ENCODE measurements around the gene PDGFA.

PDGFA gene

GRCh38 chr7:514651-515598 is 4.7 kb downstream of the PDGFA start:
- no peak for DNase-seq (ENCODE audit: low spot score)
- Histone ChIP-seq H3K4me3 (peak overlapping the region; percentile 90), H3K27ac (peak overlapping the region; percentile 95 to 100)
- TF ChIP-seq, protein P1, sequence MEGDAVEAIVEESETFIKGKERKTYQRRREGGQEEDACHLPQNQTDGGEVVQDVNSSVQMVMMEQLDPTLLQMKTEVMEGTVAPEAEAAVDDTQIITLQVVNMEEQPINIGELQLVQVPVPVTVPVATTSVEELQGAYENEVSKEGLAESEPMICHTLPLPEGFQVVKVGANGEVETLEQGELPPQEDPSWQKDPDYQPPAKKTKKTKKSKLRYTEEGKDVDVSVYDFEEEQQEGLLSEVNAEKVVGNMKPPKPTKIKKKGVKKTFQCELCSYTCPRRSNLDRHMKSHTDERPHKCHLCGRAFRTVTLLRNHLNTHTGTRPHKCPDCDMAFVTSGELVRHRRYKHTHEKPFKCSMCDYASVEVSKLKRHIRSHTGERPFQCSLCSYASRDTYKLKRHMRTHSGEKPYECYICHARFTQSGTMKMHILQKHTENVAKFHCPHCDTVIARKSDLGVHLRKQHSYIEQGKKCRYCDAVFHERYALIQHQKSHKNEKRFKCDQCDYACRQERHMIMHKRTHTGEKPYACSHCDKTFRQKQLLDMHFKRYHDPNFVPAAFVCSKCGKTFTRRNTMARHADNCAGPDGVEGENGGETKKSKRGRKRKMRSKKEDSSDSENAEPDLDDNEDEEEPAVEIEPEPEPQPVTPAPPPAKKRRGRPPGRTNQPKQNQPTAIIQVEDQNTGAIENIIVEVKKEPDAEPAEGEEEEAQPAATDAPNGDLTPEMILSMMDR (IDR thresholded peaks at IDR 0.05), result no peak

DNA sequence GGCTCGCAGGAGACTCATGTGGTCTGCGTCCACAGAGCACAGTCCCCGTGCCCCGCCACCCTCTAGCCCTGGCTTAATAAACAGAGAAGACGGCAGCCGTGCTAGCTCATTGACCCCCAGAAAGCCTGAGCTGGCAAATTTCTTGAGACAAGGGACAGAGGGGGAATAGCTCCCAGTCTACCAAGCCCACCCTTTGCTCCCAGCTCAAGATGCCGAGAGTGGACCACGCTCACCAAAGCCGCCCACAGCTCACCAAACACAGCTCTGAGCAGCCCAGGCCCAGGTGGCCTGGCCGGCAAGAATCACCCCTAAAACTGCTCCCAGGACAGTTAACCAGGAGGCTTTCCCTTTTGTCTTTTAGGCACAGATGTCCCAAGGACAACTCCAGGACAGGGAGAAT is 5.4 kb downstream of the PDGFA start:
- DNase-seq (ENCODE audit: low spot score), result no peak
- peak overlapping the region; percentile 90 for H3K4me3 ChIP-seq
- TF ChIP-seq, protein P1 (IDR thresholded peaks at IDR 0.05), result no peak
- peak overlapping the region; percentile 95 to 100 for H3K27ac ChIP-seq

DNA sequence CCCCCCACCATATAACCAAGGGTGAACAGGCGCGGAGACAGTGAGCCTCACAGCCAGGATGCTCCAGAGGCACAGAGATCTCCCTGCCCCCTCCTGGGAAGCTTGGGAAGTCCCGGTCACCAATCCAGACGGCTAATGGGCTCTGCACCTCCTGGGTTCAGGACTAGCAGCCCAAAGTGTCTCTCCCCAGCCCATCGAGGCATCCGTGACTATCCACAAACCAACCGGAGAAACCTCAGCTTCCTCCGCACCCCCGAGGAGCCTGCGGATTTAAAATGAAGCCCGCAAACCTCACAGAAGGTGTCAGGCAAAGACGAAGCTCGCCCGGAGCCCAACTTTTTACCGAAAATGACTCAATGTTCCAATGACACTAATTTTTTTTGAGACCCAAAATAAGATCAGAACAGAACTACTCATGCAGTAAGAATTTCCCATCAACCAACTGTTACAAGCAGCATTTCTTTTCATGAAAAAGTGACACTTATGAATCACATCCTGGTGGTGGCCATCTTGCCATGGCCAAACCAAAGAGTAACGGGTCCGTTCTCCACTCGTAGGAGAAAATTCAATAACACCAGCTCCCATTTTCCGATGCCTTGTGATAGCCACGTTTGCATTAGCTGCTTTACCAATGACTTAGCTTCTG is 6.0 kb downstream of the PDGFA start:
- no peak for DNase-seq (ENCODE audit: low spot score)
- H3K4me3 ChIP-seq, result peak overlapping the region; percentile 90
- TF ChIP-seq, protein P1 (IDR thresholded peaks at IDR 0.05), result no peak
- peak overlapping the region; percentile 95 to 100 for H3K27ac ChIP-seq

DNA sequence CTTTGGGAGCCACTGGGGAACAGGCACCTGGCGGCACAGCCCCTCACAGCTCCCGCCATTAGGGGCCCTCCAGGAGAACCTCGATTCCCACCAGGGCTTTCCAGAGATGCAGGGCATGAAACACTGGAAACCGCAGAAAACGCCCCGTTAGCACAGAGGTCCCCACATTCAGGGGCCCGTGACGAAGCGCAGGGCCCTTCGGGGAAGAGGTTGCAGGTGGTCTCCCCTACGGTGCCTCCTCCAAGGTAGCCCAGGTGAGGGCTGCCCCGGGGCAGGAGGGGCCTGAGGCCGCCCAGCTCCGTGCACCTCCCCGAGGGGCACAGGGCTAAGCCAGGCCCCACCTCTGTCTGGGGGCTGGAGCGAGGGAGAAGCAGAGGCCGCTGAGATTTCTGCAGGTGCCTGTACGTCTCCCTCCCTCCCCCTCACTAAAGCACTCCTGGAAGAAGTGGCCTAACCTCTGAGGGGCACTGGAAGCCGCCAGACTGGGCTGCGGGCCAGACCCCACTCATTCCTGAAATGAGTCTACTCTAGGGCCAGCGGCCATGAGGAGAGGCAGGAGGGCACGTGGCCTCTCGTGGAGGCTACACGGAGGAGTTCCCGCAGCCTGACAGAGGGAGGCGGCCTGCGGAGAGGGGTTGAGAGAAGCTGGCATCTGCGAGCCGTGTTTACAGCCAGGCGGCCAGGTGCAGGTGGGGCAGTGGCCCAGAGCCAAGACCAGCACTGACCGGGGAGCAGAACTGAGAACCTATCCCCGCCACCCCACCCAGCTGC is 6.9 kb downstream of the PDGFA start:
- Histone ChIP-seq H3K27ac (peak overlapping the region; percentile 95 to 100), H3K4me3 (peak overlapping the region; percentile 90)
- TF ChIP-seq, protein P1 (IDR thresholded peaks at IDR 0.05), result no peak
- no peak for DNase-seq (ENCODE audit: low spot score)

- peak overlapping the region; percentile 90 for H3K4me3 ChIP-seq
- peak overlapping the region; percentile 95 to 100 for H3K27ac ChIP-seq
- TF ChIP-seq, protein P1 (IDR thresholded peaks at IDR 0.05), result no peak
- no peak for DNase-seq (ENCODE audit: low spot score)
Observed at GRCh38 chr7:512146-512510, 7.5 kb downstream of the PDGFA start.

GRCh38 chr7:511476-512145 is 8.0 kb downstream of the PDGFA start:
- TF ChIP-seq, protein P1 (IDR thresholded peaks at IDR 0.05), result no peak
- Histone ChIP-seq H3K27ac (peak overlapping the region; percentile 95 to 100), H3K4me3 (peak overlapping the region; percentile 90)
- no peak for DNase-seq (ENCODE audit: low spot score)
